SK-N-SH (cell line): ENCODE measurements around the gene FUT9. TPM values are rescaled to one million over a fixed set of nuclear protein-coding genes. Genes with fewer than 3 reads are reported as not detected.

Experiments
- CTCF ChIA-PET: fragments of 300-600, 350-600 bp; formaldehyde crosslinking; extraction: SDS; loops from one replicate; lab custom pipeline; 2021; lab: Yijun Ruan, JAX
- POLR2A ChIA-PET: fragments of 350-600 bp; sonication (Branson Sonifier 250); formaldehyde crosslinking; extraction: SDS; loops from one replicate; lab custom pipeline; 2020; ENCODE audit warnings: antibody characterized with exemption, inconsistent platforms; lab: Yijun Ruan, JAX
- DNase-seq: peaks from one replicate; pipeline ENCODE4 v3.0.0; 2012
- H2AFZ ChIP-seq: fragments of 200-600 bp; sonication (generic); 2 replicates; pipeline ENCODE4 v1.8.1; 2016; ENCODE audit warnings: antibody characterized with exemption, mild to moderate bottlenecking, low read depth
- H3F3A ChIP-seq: fragments of 200-600 bp; sonication (generic); replicated peaks from 2 replicates; pipeline ENCODE3; 2016; ENCODE audit warnings: antibody characterized with exemption, mild to moderate bottlenecking; ENCODE audit not compliant: insufficient read depth
- H3K27ac ChIP-seq, 2 experiments: fragments of 200-500 bp in 1 of 2; fragments of 200-600 bp in 1 of 2; sonication (Bioruptor generic) in 1 of 2; sonication (generic), shearing (Covaris generic) in 1 of 2; 2 replicates each; pipeline versions ENCODE4 v1.5.1 to v1.6.1; 2014 to 2016; ENCODE audit warnings: low read depth in 2 of 2, inconsistent platforms in 1 of 2, low read length in 1 of 2, mild to moderate bottlenecking in 1 of 2, mixed read lengths in 1 of 2
- H3K27me3 ChIP-seq: fragments of 200-600 bp; sonication (generic), shearing (Covaris generic); 2 replicates; pipeline ENCODE4 v1.6.1; 2016; ENCODE audit warnings: mixed run types; ENCODE audit not compliant: insufficient read depth
- H3K36me3 ChIP-seq, 2 experiments: fragments of 200-500 bp in 1 of 2; fragments of 200-600 bp in 1 of 2; sonication (Bioruptor generic) in 1 of 2; sonication (generic) in 1 of 2; replicated peaks in 1 of 2; 2 replicates each; pipeline versions ENCODE3 to v1.5.1; 2014 to 2016; ENCODE audit warnings: low read length in 1 of 2, mild to moderate bottlenecking in 1 of 2; ENCODE audit not compliant: insufficient read depth in 2 of 2, control insufficient read depth in 1 of 2
- H3K4me1 ChIP-seq, 2 experiments: fragments of 200-500 bp in 1 of 2; fragments of 200-600 bp in 1 of 2; sonication (Bioruptor generic) in 1 of 2; sonication (generic), shearing (Covaris generic) in 1 of 2; 2 replicates each; pipeline versions ENCODE4 v1.5.1 to v1.6.1; 2014 to 2016; ENCODE audit warnings: low read depth in 1 of 2, low read length in 1 of 2, mixed run types in 1 of 2; ENCODE audit not compliant: insufficient read depth in 2 of 2, control insufficient read depth in 1 of 2
- H3K4me2 ChIP-seq: fragments of 200-600 bp; sonication (generic), shearing (Covaris generic); 2 replicates; pipeline ENCODE4 v1.6.1; 2017; ENCODE audit warnings: mixed run types
- H3K4me3 ChIP-seq, 2 experiments: fragments of 200-500 bp in 1 of 2; fragments of 200-600 bp in 1 of 2; sonication (Bioruptor generic) in 1 of 2; sonication (generic), shearing (Covaris generic) in 1 of 2; 2 replicates each; pipeline versions ENCODE4 v1.5.1 to v1.8.1; 2014 to 2016; ENCODE audit warnings: low read depth in 2 of 2, inconsistent platforms in 1 of 2, low read length in 1 of 2, mild to moderate bottlenecking in 1 of 2, mixed read lengths in 1 of 2, moderate library complexity in 1 of 2
- H3K79me2 ChIP-seq: fragments of 200-600 bp; sonication (generic); 2 replicates; pipeline ENCODE4 v1.8.1; 2017; ENCODE audit warnings: mild to moderate bottlenecking; ENCODE audit not compliant: insufficient read depth
- H3K9ac ChIP-seq: fragments of 200-600 bp; sonication (generic); 2 replicates; pipeline ENCODE4 v1.6.1; 2017; ENCODE audit warnings: mixed run types
- H3K9me2 ChIP-seq: fragments of 200-600 bp; sonication (generic); 2 replicates; pipeline ENCODE4 v1.6.1; 2017; ENCODE audit warnings: mixed run types
- H3K9me3 ChIP-seq: fragments of 200-600 bp; sonication (generic); 2 replicates; pipeline ENCODE4 v1.6.1; 2017; ENCODE audit warnings: mixed run types, mild to moderate bottlenecking, moderate library complexity
- H4K20me1 ChIP-seq: fragments of 200-600 bp; sonication (generic); 2 replicates; pipeline ENCODE4 v1.6.1; 2017; ENCODE audit warnings: mild to moderate bottlenecking, mixed run types; ENCODE audit not compliant: insufficient read depth
- CHD2 ChIP-seq: fragments of 150-350 bp; IDR thresholded peaks from 2 replicates; pipeline ENCODE4 v1.6.1; 2018; ENCODE audit warnings: low read length; ENCODE audit not compliant: partially characterized antibody
- CTCF ChIP-seq: fragments of 200-600 bp; sonication (generic); IDR thresholded peaks from 2 replicates; pipeline ENCODE4 v1.6.1; 2017; ENCODE audit warnings: antibody characterized with exemption, mild to moderate bottlenecking, moderate library complexity
- EP300 ChIP-seq, 2 experiments: IDR thresholded peaks; 2 replicates each; pipeline versions ENCODE4 v1.4.0 to v1.6.1; 2012; ENCODE audit warnings: borderline replicate concordance in 1 of 2, low read depth in 1 of 2, low read length in 1 of 2
- EZH2phosphoT487 ChIP-seq: fragments of 200-600 bp; sonication (generic); IDR thresholded peaks from 2 replicates; pipeline ENCODE4 v1.6.1; 2017; ENCODE audit warnings: low read depth, mixed run types, mild to moderate bottlenecking, antibody characterized with exemption, moderate library complexity, borderline replicate concordance
- FOXJ3 ChIP-seq: sonication (generic); formaldehyde crosslinking; IDR thresholded peaks from 2 replicates; pipeline ENCODE4 v1.5.1; 2020; ENCODE audit warnings: mild to moderate bottlenecking, missing genetic modification reagents
- FOXM1 ChIP-seq: IDR thresholded peaks from 2 replicates; pipeline ENCODE4 v1.4.0; 2012; ENCODE audit warnings: low read depth, mild to moderate bottlenecking
- GABPA ChIP-seq: IDR thresholded peaks from 2 replicates; pipeline ENCODE4 v1.4.0; 2012; ENCODE audit warnings: low read depth, mild to moderate bottlenecking
- IRF3 ChIP-seq: fragments of 150-350 bp; IDR thresholded peaks from 2 replicates; pipeline ENCODE4 v1.6.1; 2016; ENCODE audit warnings: mild to moderate bottlenecking, low read depth, low read length
- JUND ChIP-seq: IDR thresholded peaks from 2 replicates; pipeline ENCODE4 v1.4.0; 2012
- MAX ChIP-seq: IDR thresholded peaks from 2 replicates; pipeline ENCODE4 v1.4.0; 2012; ENCODE audit warnings: low read depth
- MEF2A ChIP-seq: IDR thresholded peaks from 2 replicates; pipeline ENCODE4 v1.4.0; 2012; ENCODE audit warnings: low read depth, borderline replicate concordance
- MXI1 ChIP-seq: IDR thresholded peaks from 2 replicates; pipeline ENCODE4 v1.6.1; 2012; ENCODE audit warnings: mild to moderate bottlenecking, low read depth, low read length, improper control_type of control experiment
- NFIC ChIP-seq: IDR thresholded peaks from 2 replicates; pipeline ENCODE4 v1.4.0; 2012; ENCODE audit warnings: borderline replicate concordance
- NRF1 ChIP-seq: IDR thresholded peaks from 2 replicates; pipeline ENCODE4 v1.6.1; 2012; ENCODE audit warnings: low read depth, mild to moderate bottlenecking, low read length
- PBX3 ChIP-seq: IDR thresholded peaks from 2 replicates; pipeline ENCODE4; 2012
- POLR2AphosphoS5 ChIP-seq: IDR thresholded peaks from 2 replicates; pipeline ENCODE4 v1.6.1; 2012; ENCODE audit warnings: low read depth, low read length
- RCOR1 ChIP-seq: fragments of 150-350 bp; IDR thresholded peaks from 2 replicates; pipeline ENCODE4 v1.6.1; 2017; ENCODE audit warnings: antibody characterized with exemption, low read length
- RFX5 ChIP-seq: IDR thresholded peaks from 2 replicates; pipeline ENCODE4 v1.6.1; 2012; ENCODE audit warnings: mild to moderate bottlenecking, improper control_type of control experiment, low read length
- RXRA ChIP-seq: IDR thresholded peaks from 2 replicates; pipeline ENCODE4 v1.4.0; 2012; ENCODE audit warnings: low read depth, mild to moderate bottlenecking, borderline replicate concordance
- TCF12 ChIP-seq: IDR thresholded peaks from 2 replicates; pipeline ENCODE4 v1.4.0; 2012
- USF1 ChIP-seq: IDR thresholded peaks from 2 replicates; pipeline ENCODE4 v1.4.0; 2012; ENCODE audit warnings: low read depth, borderline replicate concordance
- YY1 ChIP-seq: IDR thresholded peaks from 2 replicates; pipeline ENCODE4 v1.4.0; 2012; ENCODE audit warnings: low read depth, mild to moderate bottlenecking
- WGBS: methylation state at CpG from one replicate; pipeline ENCODE4 v1.1.6; 2017; ENCODE audit warnings: low lambda C conversion rate; 5-methylcytosine and 5-hydroxymethylcytosine counted together
- polyA plus RNA-seq, 3 experiments: library from polyadenylated mRNA; depleted of rRNA; stranded (reverse); fragments of >200 nt; gene quantifications; 2 replicates each; pipeline ENCODE4 v1.2.3, GENCODE V29; 2012

FUT9 gene
- polyA plus RNA-seq, 1 of the 3 experiments (the other 2 are of a cell fraction), result under 0.01 TPM

GRCh38 chr6:96124778-96125177, 109.0 kb downstream of the FUT9 start:
- no peak overlapping the region for H2AFZ ChIP-seq
- H3K9me2 ChIP-seq, result no peaks in the 10 kb centered on the region
- no peaks in the 10 kb centered on the region for H3F3A ChIP-seq
- CTCF ChIA-PET, result no interaction called here
- no peaks in the 10 kb centered on the region for H3K27me3 ChIP-seq
- no peaks in the 10 kb centered on the region for H3K9me3 ChIP-seq
- H3K4me1 ChIP-seq, result no peaks in the 10 kb centered on the region
- 7% methylated on average over 1 of the region's 1 CpG for WGBS
- no peak for TF ChIP-seq NRF1
- TF ChIP-seq MXI1, result no peak
- TF ChIP-seq TCF12, result no peak
- no peak for TF ChIP-seq EP300 (IDR thresholded peaks at IDR 0.05; ENCODE audit: borderline replicate concordance in 1 of 2, low read depth in 1 of 2, low read length in 1 of 2)
- no peak for TF ChIP-seq JUND
- no peak for TF ChIP-seq MEF2A
- POLR2A ChIA-PET, result no interaction called here
- H3K4me2 ChIP-seq, result no peak overlapping the region
- H3K36me3 ChIP-seq, result no peaks in the 10 kb centered on the region
- H3K4me3 ChIP-seq, result no peak overlapping the region
- no peaks in the 10 kb centered on the region for H4K20me1 ChIP-seq
- no peak overlapping the region for H3K27ac ChIP-seq
- H3K9ac ChIP-seq, result no peak overlapping the region
- H3K79me2 ChIP-seq, result no peaks in the 10 kb centered on the region
- DNase-seq, result no peak

- H3K4me2 ChIP-seq, result no peak overlapping the region
- TF ChIP-seq CTCF (no peak), PBX3 (no peak), EP300 (IDR thresholded peaks at IDR 0.05; ENCODE audit: borderline replicate concordance in 1 of 2, low read depth in 1 of 2, low read length in 1 of 2) (no peak), FOXM1 (no peak), FOXJ3 (CRISPR knock-in tag) (no peak), MAX (no peak), RXRA (no peak), USF1 (no peak), MEF2A (no peak), GABPA (no peak), EZH2phosphoT487 (no peak), POLR2AphosphoS5 (no peak), NFIC (no peak), YY1 (no peak), MXI1 (no peak), RCOR1 (no peak), RFX5 (no peak), IRF3 (no peak), JUND (no peak), CHD2 (no peak)
- no peak overlapping the region for H2AFZ ChIP-seq
- no peaks in the 10 kb centered on the region for H3K36me3 ChIP-seq
- no peak for DNase-seq
- H3F3A ChIP-seq, result no peaks in the 10 kb centered on the region
- no peak overlapping the region for H3K9ac ChIP-seq
- H4K20me1 ChIP-seq, result no peaks in the 10 kb centered on the region
- H3K4me1 ChIP-seq, result no peaks in the 10 kb centered on the region; a peak in 2 of 4 replicates
- 21% methylated on average over 2 of the region's 2 CpGs for WGBS
- H3K9me3 ChIP-seq, result no peaks in the 10 kb centered on the region
- H3K79me2 ChIP-seq, result no peaks in the 10 kb centered on the region
- H3K27me3 ChIP-seq, result no peaks in the 10 kb centered on the region
- POLR2A ChIA-PET, result no interaction called here
- no peaks in the 10 kb centered on the region for H3K9me2 ChIP-seq
- CTCF ChIA-PET, result interaction anchor here (0.9 kb wide), 1 partner anchor 19 kb away, joined by 3 read pairs; no protein-coding TSS in a partner anchor
- H3K27ac ChIP-seq, result no peak overlapping the region
- no peak overlapping the region for H3K4me3 ChIP-seq
These were observed 122.6 kb downstream of the FUT9 start for GRCh38 chr6:96138406-96138805.
